Fibroblast of skin of back (primary cell): Measurements from ENCODE around the gene LRRC1.
A peak's percentile ranks its signal among the peaks of the same experiment; 100 is the strongest.

Experiments
- DNase-seq: peaks from one replicate; pipeline ENCODE4 v3.0.0-alpha.2; 2013

LRRC1 gene

DNA sequence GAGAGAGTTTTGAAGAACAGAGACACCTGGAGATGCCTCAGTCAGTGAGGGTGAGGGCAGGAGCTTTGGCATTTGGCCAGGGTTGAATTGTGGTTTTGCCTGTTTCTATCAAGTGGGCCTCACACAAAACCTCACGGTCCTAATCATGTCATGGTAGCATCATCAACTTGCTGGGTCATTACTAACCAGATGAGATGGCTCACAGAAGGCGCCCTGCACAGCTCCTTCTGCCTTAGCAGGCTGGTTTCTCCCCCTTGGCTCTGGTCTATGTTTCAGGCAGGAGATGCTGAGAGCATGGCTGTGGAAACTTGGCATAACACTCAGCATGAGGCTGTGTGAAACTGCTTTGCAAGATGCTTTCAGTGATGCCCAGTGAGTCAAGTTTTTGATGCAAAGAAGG is 99.3 kb downstream of the LRRC1 start:
- peak; percentile 12 for DNase-seq

DNA sequence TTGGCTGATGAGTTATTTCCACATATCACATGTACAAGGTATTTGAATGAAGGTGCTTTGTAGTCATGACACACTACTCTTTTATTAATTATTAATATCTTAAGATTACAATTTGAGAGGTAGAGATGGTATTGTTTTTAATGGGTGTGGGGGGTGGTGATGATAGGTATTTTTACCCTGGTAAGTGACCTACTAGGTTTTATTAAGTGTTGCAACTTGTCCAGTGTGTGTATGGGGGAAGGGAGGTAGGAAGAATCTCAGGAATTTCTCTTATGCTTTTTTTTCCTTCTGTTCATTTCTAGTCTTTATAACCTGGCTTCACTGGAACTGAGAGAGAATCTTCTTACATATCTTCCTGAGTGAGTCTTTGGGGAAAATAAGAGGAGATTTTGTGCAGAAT is 101.4 kb downstream of the LRRC1 start:
- DNase-seq: peak; percentile 40

DNA sequence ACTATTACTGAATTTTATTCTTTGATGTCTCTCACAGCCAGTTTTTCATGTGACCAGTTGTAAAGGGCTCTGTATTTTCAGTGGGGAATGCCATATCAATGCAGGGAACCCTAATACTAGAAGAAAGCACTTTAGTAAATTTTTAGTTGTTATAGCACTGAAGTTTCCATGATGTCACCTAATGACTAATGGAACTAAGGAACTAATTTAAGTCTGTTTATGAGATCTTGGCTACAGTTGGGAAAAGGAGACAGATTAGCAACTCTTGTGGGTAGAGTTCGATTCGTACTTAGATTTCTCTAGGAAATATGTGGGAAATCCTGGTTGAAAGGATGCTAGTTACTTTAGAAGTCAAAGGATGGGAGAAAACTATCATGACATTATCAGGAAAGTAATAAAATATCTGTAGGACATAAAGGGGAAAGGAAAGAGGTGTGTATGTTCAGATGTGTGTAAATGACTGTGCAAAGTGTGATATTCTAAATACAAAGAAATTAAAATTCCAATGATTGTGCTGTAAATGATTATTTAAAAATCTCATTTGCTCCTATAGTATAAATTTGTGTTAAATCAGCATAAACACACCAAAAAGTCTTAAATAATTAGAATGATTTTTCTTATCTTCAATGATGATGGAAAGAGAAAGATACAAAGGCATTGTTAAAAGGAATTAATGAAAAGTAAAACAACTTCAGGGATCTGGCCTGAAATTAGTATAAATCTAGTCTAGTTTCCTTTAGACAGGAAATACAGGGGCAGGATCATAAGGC is 103.4 kb downstream of the LRRC1 start:
- DNase-seq: no peak

DNA sequence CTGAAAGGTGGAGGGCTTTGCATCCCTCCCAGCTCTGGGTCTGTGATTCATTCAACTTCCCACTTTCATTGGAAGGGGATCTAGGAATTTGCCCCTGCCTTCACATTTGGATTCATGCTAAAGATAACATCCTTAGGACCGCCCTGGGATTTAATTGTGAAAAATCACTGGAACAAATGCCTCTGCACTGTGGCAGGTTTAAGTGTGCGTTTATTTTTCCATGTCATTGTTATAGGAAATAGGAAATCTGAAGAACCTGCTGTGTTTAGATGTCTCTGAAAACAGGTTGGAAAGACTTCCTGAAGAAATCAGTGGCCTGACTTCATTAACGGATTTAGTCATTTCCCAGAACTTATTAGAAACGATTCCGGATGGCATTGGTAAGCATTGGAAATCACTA is 104.7 kb downstream of the LRRC1 start:
- DNase-seq: no peak

DNA sequence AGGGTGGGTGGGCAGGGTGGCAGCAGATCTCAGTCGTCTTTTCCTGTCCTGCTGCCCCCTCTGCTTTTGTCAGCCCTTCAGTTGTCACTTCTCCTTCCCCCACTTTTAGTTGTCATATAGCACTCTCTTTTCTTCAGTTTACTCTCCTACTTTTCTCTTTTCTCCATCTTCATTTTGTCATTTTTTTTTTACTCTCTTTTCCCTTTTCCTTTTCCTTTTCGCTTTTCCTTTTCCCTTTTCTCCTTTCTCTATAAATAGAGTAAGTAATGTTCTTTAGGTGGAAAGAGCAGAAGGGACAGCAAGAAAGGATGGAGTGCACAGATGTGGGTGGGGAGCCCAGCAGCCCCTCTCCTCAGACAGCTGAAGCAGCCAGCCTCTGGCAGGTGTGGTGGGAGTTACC is 108.6 kb downstream of the LRRC1 start:
- no peak for DNase-seq

DNA sequence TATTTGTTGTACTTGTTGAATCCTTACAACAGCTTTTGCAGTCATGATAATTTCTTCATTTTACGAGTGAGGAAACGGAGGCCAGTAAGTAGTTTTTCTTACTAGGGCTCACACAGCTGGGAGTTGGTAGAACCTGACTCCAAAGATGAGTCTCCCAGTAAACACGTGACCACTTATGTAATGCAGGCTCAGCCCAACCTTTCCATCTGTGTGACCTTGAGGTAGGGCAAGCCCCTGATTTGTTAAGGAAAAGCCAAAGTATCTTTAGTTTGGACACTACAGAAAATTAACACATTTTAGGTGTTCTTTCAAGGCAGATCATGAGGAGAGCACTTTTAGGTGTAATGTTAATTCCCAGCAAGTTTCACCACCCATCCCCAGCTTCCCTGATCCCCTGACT is 111.3 kb downstream of the LRRC1 start:
- no peak for DNase-seq

DNA sequence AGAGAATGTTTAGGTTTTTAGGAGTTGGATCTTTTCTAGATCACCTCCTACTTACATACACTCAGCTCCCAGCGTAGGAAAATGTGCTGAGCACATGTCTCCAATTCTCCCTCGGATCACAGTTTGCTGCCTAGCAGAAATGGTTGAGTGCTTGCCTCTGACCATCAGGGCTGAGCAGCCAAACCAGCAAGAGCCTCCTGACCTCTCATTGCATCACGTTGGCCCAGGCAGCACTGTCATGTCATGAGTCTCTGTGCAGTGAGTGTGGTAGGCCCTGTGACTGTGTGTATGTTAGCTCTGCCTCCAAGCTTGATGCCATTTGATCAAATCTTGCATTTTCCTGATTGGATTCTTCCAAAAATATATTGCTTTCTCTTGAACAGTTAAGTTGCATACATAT is 112.0 kb downstream of the LRRC1 start:
- no peak for DNase-seq

DNA sequence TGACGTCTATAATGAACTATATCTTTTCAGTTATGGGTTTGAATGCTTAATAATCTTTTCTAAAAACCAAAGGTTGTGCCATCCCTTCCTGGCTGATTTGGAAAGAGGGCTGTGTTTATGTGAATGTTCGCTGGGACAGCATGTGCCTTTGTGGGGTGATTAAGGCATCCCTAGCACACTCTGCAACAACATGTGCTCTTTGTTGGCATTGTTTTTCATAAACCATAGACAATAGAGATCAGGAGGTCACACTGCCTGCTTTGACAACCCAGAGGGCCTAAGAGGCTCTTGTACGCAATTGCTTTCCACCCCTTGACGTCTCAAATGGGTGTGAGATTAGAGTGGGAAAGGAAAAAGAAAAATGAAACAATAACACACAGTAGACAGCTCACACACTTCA is 116.0 kb downstream of the LRRC1 start:
- DNase-seq: no peak

DNA sequence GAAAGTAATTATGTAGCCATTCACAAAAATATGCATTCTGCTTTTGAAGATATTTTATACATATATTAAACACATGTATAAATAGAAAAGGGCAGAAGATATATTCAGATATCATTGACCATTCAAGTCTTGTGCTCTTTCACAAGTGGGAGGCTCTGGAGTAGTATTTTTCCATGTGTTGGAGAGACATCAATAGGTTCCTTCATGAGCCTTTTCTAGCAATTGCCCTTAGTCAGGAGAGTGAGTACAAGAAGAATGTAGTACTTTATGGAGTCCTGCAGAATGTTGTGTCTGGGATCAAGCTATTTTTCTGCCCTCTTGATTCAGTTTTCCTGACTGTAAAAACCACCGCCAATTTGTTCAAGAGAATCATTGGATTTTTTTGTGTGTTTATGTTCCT is 117.9 kb downstream of the LRRC1 start:
- no peak for DNase-seq

DNA sequence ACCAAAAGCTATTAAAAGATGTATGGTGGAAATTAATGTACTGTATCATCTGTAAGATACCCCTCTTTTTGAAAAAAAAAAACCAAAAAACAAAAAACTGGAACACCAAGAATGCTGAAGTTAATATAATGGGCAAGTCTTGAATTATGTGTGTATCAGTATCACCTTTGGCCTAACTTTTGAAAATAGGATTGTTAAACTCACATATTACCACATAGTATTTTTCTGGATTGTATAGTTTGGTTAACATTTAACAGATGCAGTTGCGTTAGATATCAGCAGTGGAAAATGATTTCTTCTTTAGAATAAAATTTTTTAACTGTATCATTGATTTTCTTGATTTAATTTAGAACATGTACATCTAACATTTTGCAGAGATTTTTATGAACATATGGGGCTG is 118.5 kb downstream of the LRRC1 start:
- DNase-seq: no peak

DNA sequence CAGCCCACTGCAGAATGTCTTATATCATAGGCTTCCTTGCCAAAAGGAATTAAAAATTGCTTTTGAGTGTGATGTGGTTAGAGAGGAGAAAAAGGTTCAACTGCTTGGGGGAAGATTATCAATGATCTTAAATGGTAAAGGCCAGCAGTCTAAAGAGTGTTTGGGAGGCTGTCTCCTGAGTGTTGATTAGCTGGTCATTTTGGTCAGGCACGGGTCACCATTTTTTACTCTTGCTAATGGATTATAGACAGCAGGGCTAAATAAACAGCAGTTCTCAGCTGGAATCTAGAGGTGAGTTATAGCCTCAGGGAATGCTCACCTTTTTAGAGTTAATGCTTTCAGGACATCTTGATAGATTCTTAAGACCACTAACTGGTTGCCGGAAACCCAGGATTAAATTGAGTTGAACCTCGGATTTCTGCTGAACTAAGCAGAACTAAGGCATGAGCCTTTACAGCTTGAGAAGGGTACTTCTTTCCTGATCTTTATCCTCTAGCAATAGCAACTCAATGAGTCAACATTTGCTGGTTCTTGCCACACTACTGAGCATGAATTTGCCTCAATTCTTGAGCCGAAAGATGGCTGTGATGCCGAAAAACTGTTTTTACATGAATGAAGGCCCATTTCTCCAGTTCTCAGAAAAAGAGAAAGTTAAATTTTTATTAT is 120.4 kb downstream of the LRRC1 start:
- DNase-seq: no peak

DNA sequence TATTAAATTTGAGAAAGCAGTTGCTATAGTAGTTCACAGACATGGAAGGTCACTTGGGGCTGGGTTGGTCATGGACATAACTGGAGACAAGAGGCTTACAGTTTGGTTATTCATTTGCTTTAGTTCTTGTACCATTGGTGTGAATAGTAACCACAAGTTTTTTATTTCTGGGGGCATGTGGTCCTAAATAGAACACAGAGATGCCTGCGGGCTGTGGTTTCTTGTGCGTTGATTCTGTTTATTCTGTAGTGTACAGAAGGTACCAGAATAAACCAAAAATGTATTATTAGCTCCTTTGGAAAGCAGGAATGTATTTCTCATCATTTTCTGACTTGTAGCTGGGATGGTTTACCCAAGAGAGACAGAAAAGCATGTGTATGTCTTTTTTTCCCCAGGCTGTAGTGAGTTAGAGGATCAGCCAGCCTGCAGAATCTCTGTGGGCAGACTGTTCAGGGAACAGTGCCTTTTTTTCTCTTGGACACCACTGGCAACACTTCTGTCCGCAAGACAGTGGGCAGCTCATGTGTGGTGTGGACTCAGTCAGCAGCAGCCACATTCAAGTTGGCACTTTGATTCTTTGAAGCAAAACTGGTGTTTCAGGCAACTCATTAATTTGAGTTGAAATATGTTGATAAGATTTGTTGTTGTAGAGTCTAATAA is 122.1 kb downstream of the LRRC1 start:
- DNase-seq: no peak

DNA sequence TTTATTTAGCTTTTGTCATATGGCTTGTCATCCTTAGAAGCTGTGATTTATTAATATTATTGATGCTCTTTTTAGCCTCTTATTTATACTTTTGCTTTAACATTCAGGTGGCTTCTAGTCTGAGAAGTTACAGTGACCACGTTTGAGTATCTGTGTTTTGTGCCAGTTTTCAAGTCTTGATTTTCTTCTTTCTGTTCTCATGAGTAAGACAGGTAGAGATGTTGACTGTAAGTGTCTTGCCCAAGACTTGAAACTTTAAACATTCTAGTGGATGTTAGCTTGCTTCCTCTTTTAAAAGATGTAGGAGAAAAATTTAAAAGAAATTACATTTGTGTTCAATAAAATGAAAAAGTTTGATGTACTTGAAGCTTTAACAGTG is 122.6 kb downstream of the LRRC1 start:
- DNase-seq: no peak

DNA sequence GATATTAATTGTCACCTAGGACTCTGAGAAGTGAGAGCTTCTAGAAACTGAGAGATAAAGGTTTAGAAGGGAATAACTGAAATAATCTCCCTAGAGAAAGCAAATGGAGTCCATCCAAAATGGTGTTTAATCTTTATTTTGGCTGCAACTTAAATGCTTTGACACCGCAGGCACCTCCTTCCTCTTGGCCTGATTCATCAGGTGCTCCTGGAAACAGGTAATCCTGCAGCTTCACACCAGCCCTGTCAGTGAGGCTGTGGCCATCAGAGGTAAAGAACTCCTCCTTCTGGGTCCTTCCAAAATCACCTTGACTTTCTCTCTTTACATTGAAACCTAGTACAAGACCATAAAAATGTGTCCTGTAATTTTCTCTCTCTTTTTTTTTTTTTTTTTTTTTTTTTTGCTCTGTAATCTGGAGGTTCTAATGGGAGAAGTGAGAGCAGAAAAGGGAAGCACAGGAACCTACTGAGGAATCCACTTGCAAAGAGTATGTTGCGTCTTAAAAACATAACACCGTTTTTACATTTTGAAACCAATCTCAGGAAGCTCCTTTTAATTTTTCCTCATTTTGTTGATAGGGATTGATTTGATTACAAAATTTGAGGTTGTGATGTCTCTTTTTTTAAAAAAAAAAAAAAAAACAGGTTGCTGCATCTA is 124.2 kb downstream of the LRRC1 start:
- no peak for DNase-seq

DNA sequence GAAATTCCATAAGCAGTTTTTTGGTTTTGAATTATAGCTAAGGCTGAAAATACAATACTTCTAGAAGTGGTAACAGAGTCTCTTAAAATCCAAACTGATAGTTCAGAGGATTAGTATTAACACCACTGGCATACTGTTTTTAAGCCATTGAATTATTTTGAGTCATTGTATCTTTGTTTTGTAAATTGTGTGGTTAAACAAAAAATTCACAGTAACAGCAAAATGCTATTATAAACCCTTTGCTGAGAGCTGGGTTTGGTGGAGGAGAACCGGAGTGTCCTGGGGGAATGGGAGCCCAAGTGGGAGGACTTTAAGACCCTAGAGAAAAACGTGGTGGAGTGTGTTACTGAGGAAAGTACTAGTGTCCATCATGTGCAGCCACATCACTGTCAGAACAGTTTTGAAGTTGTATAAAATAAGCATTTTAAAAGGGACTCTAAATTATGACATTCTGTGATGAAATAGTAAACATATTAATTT is 125.1 kb downstream of the LRRC1 start:
- no peak for DNase-seq

DNA sequence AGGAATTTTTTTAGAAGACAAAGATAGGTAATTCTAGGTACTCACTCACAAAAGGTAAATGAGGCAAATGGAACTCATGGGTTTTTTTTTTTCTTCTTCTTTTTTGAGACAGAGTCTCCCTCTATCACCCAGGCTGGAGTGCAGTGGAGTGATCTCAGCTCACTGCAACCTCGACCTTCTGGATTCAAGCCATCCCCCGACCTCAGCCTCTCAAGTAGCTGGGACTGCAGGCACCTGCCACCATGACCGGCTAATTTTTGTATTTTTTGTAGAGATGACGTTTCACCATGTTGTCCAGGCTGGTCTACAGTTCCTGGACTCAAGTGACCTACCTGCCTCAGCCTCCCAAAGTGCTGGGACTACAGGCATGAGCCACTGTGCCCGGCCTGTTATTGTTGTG is 126.1 kb downstream of the LRRC1 start:
- no peak for DNase-seq

DNA sequence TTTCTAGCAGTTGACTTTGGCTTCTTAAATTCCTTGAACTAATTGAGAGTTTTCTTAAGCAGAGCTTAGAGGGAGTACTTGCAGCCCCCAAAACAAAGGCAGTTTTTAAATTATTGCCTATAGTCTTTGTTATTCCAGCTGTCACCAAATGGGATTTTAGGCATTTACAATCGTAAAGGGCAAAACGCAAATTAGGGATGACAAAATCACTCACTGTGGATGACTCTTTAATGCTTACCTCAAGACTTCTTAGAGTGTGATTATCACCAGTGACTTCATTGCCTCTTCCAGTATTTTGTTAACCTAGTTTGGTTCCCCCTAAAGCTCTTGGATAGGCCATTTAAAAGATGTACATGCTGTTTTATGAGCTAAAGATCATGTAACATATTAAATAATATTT is 126.8 kb downstream of the LRRC1 start:
- no peak for DNase-seq

DNA sequence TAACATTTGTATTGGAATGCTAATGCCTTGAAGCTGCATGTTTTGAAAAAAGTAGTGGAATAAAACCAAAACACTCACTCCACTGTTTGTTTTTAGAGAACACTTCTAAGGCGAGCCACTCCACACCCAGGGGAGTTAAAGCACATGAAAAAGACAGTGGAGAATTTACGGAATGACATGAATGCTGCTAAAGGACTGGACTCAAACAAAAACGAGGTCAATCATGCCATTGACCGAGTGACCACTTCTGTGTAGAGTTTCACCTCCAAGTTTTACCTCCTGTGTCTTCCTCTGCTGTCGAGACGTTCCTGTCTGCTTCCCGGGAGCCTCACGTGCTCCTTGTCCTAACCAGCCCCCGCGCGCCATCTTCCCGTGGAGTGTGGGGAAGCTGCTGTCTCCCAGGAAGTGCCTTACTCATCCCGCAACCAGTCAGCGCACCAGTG is 127.8 kb downstream of the LRRC1 start:
- DNase-seq: peak; percentile 64

DNA sequence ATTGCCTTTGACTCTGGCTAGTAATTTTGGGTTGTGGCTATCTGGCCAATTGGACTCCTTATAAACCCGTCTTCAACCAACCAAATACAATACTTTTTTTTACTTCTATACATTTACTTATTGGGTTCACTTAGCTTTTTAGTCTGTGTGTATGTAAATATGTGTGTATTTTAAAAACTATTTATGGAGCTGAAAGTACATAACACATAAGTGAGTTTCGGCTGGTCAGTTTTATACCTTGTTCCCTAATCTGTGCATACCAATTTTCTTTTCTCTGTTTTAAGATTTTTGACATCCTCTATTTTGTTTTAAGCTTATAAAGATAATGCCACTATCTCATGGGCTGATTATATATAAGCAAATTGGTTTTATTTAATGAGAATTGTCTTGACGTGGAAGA is 129.5 kb downstream of the LRRC1 start:
- no peak for DNase-seq

DNA sequence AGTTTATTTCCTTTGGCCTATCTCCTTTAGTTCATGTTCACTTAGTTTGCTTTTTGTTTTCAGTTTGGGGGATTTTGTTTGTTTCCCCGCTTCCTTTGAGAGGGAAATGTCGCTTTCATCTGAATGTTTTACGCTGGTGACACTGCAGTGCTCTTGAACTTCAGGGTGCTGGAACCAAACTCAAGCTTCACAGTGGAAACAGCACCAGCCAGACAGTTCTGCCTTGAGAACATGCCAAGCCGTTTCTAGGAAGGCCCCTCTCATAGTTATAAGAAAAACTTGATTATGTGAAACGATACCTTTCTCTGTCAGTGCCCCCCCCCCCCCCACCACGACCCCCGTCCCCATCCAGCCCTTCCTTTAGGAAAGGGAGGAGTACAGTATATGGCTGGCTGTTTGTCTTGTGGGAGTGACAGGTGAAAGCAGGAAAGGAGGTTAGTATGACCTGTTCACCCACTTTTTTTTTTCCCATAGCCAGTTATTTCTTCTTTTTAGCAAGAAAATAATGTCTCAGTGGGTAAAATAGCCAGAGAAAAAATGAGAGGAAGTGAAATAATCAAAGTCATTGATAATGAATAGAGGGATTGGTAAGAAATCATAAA is 130.1 kb downstream of the LRRC1 start:
- no peak for DNase-seq

DNA sequence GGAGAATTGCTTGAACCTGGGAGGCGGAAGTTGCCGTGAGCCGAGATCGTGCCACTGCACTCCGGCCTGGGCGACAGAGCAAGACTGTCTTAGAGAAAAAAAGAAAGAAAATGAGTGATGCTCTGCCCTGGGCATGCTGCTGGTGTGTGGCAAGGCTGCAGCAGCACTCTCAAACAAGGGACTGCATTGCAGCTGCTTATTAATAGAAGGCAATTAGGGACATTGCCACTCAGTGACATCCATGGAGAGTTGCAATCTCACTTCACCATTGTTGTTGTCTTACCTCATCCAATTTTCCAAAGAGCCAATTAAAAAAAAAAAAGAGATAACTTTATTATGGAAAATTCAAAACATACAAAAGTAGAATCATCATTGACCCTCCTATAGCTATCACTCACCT is 131.1 kb downstream of the LRRC1 start:
- no peak for DNase-seq

DNA sequence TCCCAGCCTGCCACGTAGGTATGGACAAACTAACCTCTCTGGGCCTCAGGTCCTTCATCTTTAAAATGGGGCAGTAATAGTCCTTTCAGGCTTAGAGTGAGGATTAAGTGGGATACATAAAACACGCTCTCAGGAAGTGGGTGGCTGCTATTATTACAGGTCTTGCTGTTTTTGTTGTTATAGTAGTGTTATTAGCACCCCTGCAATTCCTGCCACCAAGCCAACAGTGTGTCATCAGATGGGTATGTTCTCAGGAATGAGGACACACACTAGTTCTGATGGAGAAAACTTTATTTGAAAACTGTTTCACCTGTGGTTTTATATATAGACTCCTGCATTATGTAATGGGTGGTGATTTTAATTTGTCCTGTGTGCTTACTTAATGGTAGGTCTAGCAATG is 131.7 kb downstream of the LRRC1 start:
- peak; percentile 56 for DNase-seq

DNA sequence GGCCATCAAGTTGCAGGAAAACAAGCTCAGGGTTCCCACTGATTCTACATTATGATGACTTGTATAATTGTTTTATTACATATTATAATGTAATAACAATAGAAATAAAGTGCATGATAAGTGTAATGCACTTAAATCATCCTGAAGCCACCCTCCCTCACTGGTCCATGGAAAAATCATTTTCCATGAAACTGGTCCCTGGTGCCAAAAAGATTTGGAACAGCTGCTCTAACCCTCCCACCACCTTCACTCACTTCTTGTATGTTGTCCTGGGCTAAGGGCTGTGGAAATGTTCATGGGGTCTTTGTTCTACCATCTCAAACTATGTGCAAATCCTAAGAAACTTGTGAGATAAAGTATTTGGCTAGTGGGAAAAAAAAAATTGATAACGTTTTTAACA is 133.8 kb downstream of the LRRC1 start:
- no peak for DNase-seq
